ENCODE data around the gene ITM2B. TPM values are rescaled to one million over a fixed set of nuclear protein-coding genes. Genes with fewer than 3 reads are reported as not detected.
A peak's percentile ranks its signal among the peaks of the same experiment; 100 is the strongest.

ITM2B gene
- total RNA-seq, 1 donor from 2014 or later = 244 TPM

GRCh38 chr13:48295271-48295670 lies 62.3 kb downstream of the ITM2B start:
- Mint-ChIP-seq H3K4me1 (peaks cover 12% of the 10 kb centered on the region), H3K9me3 (no peaks in the 10 kb centered on the region), H3K27ac (no peak overlapping the region), H3K27me3 (ENCODE audit: low read depth) (peaks cover 2% of the 10 kb centered on the region), H3K4me3 (no peak overlapping the region), H3K36me3 (no peaks in the 10 kb centered on the region)
- no peak for TF ChIP-seq CTCF (IDR thresholded peaks at IDR 0.05; ENCODE audit: unreplicated experiment)
- no peak for DNase-seq (ENCODE audit: low spot score in 2 of 2, unreplicated experiment in 2 of 2)

GRCh38 chr13:48296528-48296927 lies 63.5 kb downstream of the ITM2B start:
- Mint-ChIP-seq H3K27ac (no peak overlapping the region), H3K4me3 (no peak overlapping the region), H3K36me3 (no peaks in the 10 kb centered on the region), H3K27me3 (ENCODE audit: low read depth) (no peaks in the 10 kb centered on the region), H3K9me3 (no peaks in the 10 kb centered on the region), H3K4me1 (peaks cover 12% of the 10 kb centered on the region)
- TF ChIP-seq CTCF (IDR thresholded peaks at IDR 0.05; ENCODE audit: unreplicated experiment) = no peak
- DNase-seq (ENCODE audit: low spot score in 2 of 2, unreplicated experiment in 2 of 2) = no peak

- Mint-ChIP-seq H3K9me3 (no peaks in the 10 kb centered on the region), H3K4me1 (peaks cover 11% of the 10 kb centered on the region), H3K27me3 (ENCODE audit: low read depth) (no peaks in the 10 kb centered on the region), H3K36me3 (no peaks in the 10 kb centered on the region), H3K4me3 (no peak overlapping the region), H3K27ac (no peak overlapping the region)
- no peak for TF ChIP-seq CTCF (IDR thresholded peaks at IDR 0.05; ENCODE audit: unreplicated experiment)
- DNase-seq (ENCODE audit: low spot score in 2 of 2, unreplicated experiment in 2 of 2) = no peak
Observed at GRCh38 chr13:48297131-48297786, 64.3 kb downstream of the ITM2B start.

GRCh38 chr13:48299591-48299990 lies 66.6 kb downstream of the ITM2B start:
- Mint-ChIP-seq H3K9me3 (no peaks in the 10 kb centered on the region), H3K36me3 (no peaks in the 10 kb centered on the region), H3K4me3 (no peak overlapping the region), H3K27ac (no peak overlapping the region), H3K4me1 (peaks cover 12% of the 10 kb centered on the region), H3K27me3 (ENCODE audit: low read depth) (no peaks in the 10 kb centered on the region)
- DNase-seq (ENCODE audit: low spot score in 2 of 2, unreplicated experiment in 2 of 2) = no peak
- TF ChIP-seq CTCF (IDR thresholded peaks at IDR 0.05; ENCODE audit: unreplicated experiment) = no peak

- H3K27me3 Mint-ChIP-seq (ENCODE audit: low read depth) = no peaks in the 10 kb centered on the region
- no peak for TF ChIP-seq CTCF (IDR thresholded peaks at IDR 0.05; ENCODE audit: unreplicated experiment)
- H3K9me3 Mint-ChIP-seq = no peaks in the 10 kb centered on the region
- no peak for DNase-seq (ENCODE audit: low spot score in 2 of 2, unreplicated experiment in 2 of 2)
- H3K4me1 Mint-ChIP-seq = peaks cover 20% of the 10 kb centered on the region
- H3K36me3 Mint-ChIP-seq = peaks cover 2% of the 10 kb centered on the region
- peak overlapping the region; percentile 97 for H3K4me3 Mint-ChIP-seq
- H3K27ac Mint-ChIP-seq = peak overlapping the region; percentile 96
Observed at GRCh38 chr13:48302871-48303358, 69.9 kb downstream of the ITM2B start.
